ENCODE results near the gene ARFGAP3. TPM values are rescaled to one million over a fixed set of nuclear protein-coding genes. Genes with fewer than 3 reads are reported as not detected.

The ARFGAP3 gene
- total RNA-seq, 1 donor from 2014 or later, result 28.4 TPM

DNA sequence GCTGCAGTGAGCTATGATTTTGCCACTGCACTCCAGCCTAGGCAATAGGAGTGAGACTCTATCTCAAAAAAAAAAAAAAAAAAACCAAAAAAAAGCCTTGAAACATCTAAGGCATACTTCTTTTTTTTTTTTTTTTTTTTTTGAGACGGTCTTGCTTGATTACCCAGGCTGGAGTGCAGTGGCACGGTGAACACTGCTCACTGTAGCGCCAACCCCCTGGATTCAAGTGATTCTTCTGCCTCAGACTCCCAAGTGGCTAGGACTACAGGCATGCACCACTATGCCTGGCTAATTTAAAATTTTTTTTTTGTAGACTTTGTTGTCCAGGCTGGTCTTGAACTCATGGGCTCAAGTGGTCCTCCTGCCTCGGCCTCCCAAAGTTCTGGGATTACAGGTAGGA lies 19.5 kb downstream of the ARFGAP3 start:
- H3K27me3 Mint-ChIP-seq (ENCODE audit: low read depth), result no peaks in the 10 kb centered on the region
- no peaks in the 10 kb centered on the region for H3K9me3 Mint-ChIP-seq
- no peak for TF ChIP-seq CTCF (conservative IDR thresholded peaks at IDR 0.05)
- no peak for DNase-seq (ENCODE audit: low read depth, low spot score)
- peaks cover 11% of the 10 kb centered on the region for H3K36me3 Mint-ChIP-seq (ENCODE audit: low read depth)
- no peak overlapping the region for H3K4me3 Mint-ChIP-seq
- no peaks in the 10 kb centered on the region for H3K4me1 Mint-ChIP-seq
- no peak overlapping the region for H3K27ac Mint-ChIP-seq (ENCODE audit: unreplicated experiment)

DNA sequence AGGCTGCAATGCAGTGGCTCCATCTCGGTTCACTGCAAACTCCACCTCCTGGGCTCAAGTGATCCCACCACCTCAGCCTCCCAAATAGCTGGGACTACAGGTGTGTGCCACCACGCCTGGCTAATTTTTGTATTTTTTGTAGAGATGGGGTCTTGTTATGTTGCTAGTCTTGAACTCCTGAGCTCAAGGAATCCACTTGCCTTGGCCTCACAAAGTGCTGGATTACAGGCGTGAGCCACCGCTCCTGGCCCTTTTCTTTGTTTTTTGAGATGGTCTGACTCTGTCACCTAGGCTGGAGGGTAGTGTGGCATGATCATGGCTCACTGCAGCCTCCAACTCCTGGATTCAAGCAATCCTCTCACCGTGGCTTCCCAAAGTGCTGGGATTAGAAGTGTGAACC lies 21.0 kb downstream of the ARFGAP3 start:
- no peak overlapping the region for H3K4me3 Mint-ChIP-seq
- H3K9me3 Mint-ChIP-seq, result no peaks in the 10 kb centered on the region
- H3K27ac Mint-ChIP-seq (ENCODE audit: unreplicated experiment), result no peak overlapping the region
- no peak for TF ChIP-seq CTCF (conservative IDR thresholded peaks at IDR 0.05)
- no peaks in the 10 kb centered on the region for H3K27me3 Mint-ChIP-seq (ENCODE audit: low read depth)
- peaks cover 10% of the 10 kb centered on the region for H3K36me3 Mint-ChIP-seq (ENCODE audit: low read depth)
- H3K4me1 Mint-ChIP-seq, result no peaks in the 10 kb centered on the region
- no peak for DNase-seq (ENCODE audit: low read depth, low spot score)

- no peak overlapping the region for H3K27ac Mint-ChIP-seq (ENCODE audit: unreplicated experiment)
- no peak for TF ChIP-seq CTCF (conservative IDR thresholded peaks at IDR 0.05)
- no peaks in the 10 kb centered on the region for H3K4me1 Mint-ChIP-seq
- peaks cover 8% of the 10 kb centered on the region for H3K36me3 Mint-ChIP-seq (ENCODE audit: low read depth)
- no peaks in the 10 kb centered on the region for H3K27me3 Mint-ChIP-seq (ENCODE audit: low read depth)
- no peaks in the 10 kb centered on the region for H3K9me3 Mint-ChIP-seq
- H3K4me3 Mint-ChIP-seq, result no peak overlapping the region
- no peak for DNase-seq (ENCODE audit: low read depth, low spot score)
These were observed 22.7 kb downstream of the ARFGAP3 start for GRCh38 chr22:42834177-42834949.

GRCh38 chr22:42833104-42833503 lies 24.0 kb downstream of the ARFGAP3 start:
- no peak overlapping the region for H3K27ac Mint-ChIP-seq (ENCODE audit: unreplicated experiment)
- peaks cover 10% of the 10 kb centered on the region for H3K36me3 Mint-ChIP-seq (ENCODE audit: low read depth)
- H3K27me3 Mint-ChIP-seq (ENCODE audit: low read depth), result no peaks in the 10 kb centered on the region
- DNase-seq (ENCODE audit: low read depth, low spot score), result no peak
- no peak overlapping the region for H3K4me3 Mint-ChIP-seq
- H3K9me3 Mint-ChIP-seq, result no peaks in the 10 kb centered on the region
- no peaks in the 10 kb centered on the region for H3K4me1 Mint-ChIP-seq
- no peak for TF ChIP-seq CTCF (conservative IDR thresholded peaks at IDR 0.05)

GRCh38 chr22:42831712-42832111 lies 25.4 kb downstream of the ARFGAP3 start:
- TF ChIP-seq CTCF (conservative IDR thresholded peaks at IDR 0.05), result no peak
- Mint-ChIP-seq H3K36me3 (ENCODE audit: low read depth) (peaks cover 10% of the 10 kb centered on the region), H3K4me3 (no peak overlapping the region), H3K27me3 (ENCODE audit: low read depth) (no peaks in the 10 kb centered on the region), H3K4me1 (no peaks in the 10 kb centered on the region), H3K27ac (ENCODE audit: unreplicated experiment) (no peak overlapping the region), H3K9me3 (no peaks in the 10 kb centered on the region)
- DNase-seq (ENCODE audit: low read depth, low spot score), result no peak

Data from neural crest cell (in vitro differentiated cells).